ENCODE results near the gene THY1.
"Not testable (repeated sequence)": the region's sequence is repeated elsewhere in the genome, so short reads cannot be mapped to it uniquely, and the experiment has no call there.

Gene THY1

GRCh38 chr11:119422809-119423508, at the start of gene THY1:
Gene THY1, minus strand, starts transcription at chr11:119423172. Its CDS starts 2,267 bp downstream, at chr11:119420905.
- DNase-seq (ENCODE audit: low spot score) = peak; percentile 85

- no peak for DNase-seq (ENCODE audit: low spot score)
These were observed 49.3 kb upstream of the THY1 start for GRCh38 chr11:119472186-119472855.

GRCh38 chr11:119471329-119471728, 48.4 kb upstream of the THY1 start:
- DNase-seq (ENCODE audit: low spot score) = no peak

- DNase-seq (ENCODE audit: low spot score) = peak; percentile 75
These were observed 47.6 kb upstream of the THY1 start for GRCh38 chr11:119470317-119471291.

GRCh38 chr11:119469506-119469905, 46.5 kb upstream of the THY1 start:
- no peak for DNase-seq (ENCODE audit: low spot score)

- DNase-seq (ENCODE audit: low spot score) = no peak
These were observed 45.5 kb upstream of the THY1 start for GRCh38 chr11:119468511-119468910.

- DNase-seq (ENCODE audit: low spot score) = no peak
These were observed 38.4 kb upstream of the THY1 start for GRCh38 chr11:119461229-119461963.

- peak; percentile 64 for DNase-seq (ENCODE audit: low spot score)
These were observed 37.6 kb upstream of the THY1 start for GRCh38 chr11:119460582-119460981.

GRCh38 chr11:119460097-119460496, 37.1 kb upstream of the THY1 start:
- DNase-seq (ENCODE audit: low spot score) = no peak

- no peak for DNase-seq (ENCODE audit: low spot score)
These were observed 36.5 kb upstream of the THY1 start for GRCh38 chr11:119459293-119459976.

- DNase-seq (ENCODE audit: low spot score) = not testable (repeated sequence)
These were observed 32.7 kb upstream of the THY1 start for GRCh38 chr11:119455708-119456107.

- not testable (repeated sequence) for DNase-seq (ENCODE audit: low spot score)
These were observed 32.3 kb upstream of the THY1 start for GRCh38 chr11:119455241-119455640.

GRCh38 chr11:119453881-119454280, 30.9 kb upstream of the THY1 start:
- no peak for DNase-seq (ENCODE audit: low spot score)

- no peak for DNase-seq (ENCODE audit: low spot score)
These were observed 27.8 kb upstream of the THY1 start for GRCh38 chr11:119450590-119451326.

- no peak for DNase-seq (ENCODE audit: low spot score)
These were observed 26.5 kb upstream of the THY1 start for GRCh38 chr11:119449498-119449897.

GRCh38 chr11:119448380-119448779, 25.4 kb upstream of the THY1 start:
- no peak for DNase-seq (ENCODE audit: low spot score)

- DNase-seq (ENCODE audit: low spot score) = no peak
These were observed 24.8 kb upstream of the THY1 start for GRCh38 chr11:119447664-119448242.

- no peak for DNase-seq (ENCODE audit: low spot score)
These were observed 24.1 kb upstream of the THY1 start for GRCh38 chr11:119446871-119447663.

GRCh38 chr11:119446434-119446833, 23.5 kb upstream of the THY1 start:
- DNase-seq (ENCODE audit: low spot score) = no peak
